ENCODE measurements around the gene KCNN1.
"Not testable (repeated sequence)": the region's sequence is repeated elsewhere in the genome, so short reads cannot be mapped to it uniquely, and the experiment has no call there.

The KCNN1 gene

DNA sequence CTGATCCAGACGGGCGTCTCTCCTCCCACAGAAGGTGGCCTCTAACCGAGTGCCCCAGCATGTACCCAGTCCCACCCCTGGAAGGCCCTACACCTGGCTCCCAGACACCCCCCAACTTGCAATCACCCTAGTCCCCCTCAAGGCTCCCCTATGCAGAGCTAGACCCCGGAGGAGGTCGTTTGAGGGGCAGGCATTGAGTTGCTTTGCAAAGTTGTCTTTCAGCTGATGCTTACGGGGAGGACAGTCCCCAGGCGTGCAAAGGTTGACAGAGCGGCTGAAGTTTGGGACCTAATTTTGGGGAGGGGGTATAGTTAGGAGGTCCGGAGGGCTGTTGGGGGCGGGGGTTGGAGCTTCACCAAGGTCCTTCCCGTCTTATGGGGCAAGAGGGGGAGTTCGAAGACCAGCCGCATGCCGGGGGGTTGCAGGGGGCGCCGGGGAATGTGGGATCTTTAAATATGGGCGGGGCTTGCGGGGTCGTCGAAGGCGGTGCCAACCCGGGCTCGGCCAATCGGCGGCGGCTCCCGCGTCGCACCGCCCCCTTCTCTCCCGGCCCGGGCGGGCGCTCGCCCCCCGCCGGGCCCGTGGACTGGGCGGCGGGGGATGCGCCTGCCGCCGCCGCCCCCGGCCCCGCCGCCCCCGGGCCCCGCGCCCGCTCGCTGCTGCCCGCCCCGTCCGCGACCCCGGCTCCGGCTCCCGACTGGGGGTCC lies at the start of gene KCNN1:
TSS of gene KCNN1 (plus strand) at position 558 of the 707 bp plus-strand sequence. CDS start 6,782 bp downstream, outside the sequence.
- DNase-seq = peak; percentile 47

DNA sequence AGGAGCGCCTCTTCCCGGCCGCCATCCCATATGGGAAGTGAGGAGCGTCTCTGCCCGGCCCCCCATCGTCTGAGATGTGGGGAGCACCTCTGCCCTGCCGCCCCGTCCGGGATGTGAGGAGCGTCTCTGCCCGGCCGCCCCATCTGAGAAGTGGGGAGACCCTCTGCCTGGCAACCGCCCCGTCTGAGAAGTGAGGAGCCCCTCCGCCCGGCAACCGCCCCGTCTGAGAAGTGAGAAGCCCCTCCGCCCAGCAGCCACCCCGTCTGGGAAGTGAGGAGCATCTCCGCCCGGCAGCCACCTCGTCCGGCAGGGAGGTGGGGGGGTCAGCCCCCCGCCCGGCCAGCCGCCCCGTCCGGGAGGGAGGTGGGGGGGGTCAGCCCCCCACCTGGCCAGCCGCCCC lies 48.8 kb upstream of the KCNN1 start:
- not testable (repeated sequence) for DNase-seq

DNA sequence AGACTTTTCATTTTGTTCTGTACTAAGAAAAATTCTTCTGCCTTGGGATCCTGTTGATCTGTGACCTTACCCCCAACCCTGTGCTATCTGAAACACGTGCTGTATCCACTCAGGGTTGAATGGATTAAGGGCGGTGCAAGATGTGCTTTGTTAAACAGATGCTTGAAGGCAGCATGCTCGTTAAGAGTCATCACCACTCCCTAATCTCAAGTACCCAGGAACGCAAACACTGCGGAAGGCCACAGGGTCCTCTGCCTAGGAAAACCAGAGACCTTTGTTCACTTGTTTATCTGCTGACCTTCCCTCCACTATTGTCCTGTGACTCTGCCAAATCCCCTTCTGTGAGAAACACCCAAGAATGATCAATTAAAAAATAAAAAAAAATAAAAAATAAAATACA lies 47.8 kb upstream of the KCNN1 start:
- not testable (repeated sequence) for DNase-seq

DNA sequence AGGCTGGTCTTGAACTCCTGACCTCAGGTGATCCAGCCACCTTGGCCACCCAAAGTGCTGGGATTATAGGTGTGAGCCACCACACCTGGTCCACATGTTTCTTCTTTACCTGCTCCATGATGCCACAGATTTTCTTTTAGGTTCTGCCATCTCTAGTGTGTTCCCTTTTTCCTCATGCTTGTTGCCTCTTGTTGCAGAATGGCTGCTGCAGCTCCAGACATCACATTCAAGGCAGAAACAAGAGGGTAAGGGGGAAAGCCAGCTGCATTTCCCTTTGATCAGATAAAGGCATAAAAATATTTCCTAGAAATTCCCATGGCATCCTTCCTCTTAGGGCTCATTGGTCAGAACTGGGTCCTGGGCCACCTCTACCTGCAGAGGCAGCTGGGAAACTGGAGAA lies 46.4 kb upstream of the KCNN1 start:
- DNase-seq = no peak

DNA sequence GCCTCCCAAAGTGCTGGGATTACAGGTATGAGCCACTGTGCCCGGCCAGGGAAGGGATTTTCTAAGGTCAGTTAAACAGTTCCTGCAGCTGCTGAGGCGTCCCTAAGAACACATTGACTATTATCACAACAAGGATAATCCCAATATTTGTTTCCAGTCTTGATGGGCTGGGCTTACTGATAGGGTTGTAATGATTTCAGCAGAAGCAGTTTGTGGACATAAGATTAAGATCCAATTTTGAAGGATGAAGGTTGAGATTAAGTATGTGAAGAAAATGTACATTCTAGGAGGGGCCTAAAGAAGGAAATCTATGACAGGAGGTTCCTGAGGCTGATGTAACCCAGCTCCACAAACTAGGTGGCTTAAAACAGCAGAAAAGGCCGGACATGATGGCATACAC lies 44.8 kb upstream of the KCNN1 start:
- no peak for DNase-seq

DNA sequence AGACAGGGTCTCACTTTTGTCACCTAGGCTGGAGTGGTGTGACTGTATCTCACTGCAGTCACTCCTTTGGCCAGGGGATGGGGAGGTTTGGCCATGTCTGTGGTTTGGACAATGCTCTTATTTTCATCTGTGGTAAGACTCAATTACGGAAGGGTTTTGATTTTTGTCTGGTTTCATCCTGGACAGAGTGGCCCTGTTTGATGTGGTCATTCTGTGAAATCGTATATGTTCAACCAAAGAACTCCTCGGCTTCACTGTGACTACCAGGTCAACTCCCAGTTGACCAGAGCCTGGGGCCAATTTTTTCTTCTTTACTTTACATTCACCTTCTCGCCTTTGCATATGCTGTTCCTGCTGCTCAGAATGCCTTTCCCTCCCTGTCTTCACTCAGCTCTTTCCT lies 40.9 kb upstream of the KCNN1 start:
- no peak for DNase-seq

DNA sequence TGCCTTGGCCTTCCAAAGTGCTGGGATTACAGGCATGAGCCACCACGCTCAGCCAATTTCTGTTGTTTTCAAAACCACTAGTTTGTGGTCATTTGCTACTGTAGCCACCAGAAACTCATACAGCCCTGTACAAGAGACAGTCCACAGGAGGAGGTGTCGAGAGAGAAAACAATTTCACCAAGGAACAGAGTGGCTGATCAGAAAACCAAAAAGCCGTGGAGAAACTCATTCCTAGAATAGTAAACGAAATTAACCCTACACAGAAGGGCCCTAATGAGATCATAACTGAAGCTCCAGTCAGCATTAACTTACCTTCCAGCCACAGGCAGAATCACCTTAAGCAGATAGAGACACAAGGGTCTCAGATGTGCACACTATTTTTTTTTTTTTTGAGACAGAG lies 37.9 kb upstream of the KCNN1 start:
- DNase-seq = no peak

DNA sequence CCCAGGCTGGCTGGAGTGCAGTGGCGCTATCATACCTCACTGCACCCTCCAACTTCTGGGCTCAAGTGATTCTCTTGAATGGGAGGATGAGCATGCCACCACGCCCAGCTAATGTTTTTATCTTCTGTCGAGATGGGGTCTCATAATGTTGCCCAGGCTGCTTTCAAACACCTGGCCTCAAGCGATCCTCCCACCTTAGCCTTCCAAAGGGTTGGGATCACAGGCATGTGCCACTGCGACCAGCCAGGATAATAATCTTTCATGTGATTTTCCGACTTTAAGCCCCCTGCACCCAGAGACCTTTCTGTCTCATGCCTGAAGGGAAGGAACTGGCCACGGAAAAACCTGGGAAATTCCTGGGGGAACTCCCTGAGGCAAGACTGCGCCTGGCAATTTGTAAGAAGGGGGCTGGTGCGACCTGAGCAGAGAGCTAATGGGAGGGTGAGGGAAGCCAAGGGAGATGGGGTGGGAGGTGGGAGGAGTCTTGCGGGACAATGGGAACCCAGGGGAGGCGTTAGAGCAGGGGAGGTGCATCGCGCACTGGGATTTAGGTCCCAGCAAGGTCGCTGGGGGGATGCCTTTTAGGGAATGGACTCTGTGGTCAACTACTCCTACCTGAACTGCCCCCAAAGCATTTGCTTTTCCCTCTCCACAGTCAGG lies 35.2 kb upstream of the KCNN1 start:
- peak; percentile 24 for DNase-seq

DNA sequence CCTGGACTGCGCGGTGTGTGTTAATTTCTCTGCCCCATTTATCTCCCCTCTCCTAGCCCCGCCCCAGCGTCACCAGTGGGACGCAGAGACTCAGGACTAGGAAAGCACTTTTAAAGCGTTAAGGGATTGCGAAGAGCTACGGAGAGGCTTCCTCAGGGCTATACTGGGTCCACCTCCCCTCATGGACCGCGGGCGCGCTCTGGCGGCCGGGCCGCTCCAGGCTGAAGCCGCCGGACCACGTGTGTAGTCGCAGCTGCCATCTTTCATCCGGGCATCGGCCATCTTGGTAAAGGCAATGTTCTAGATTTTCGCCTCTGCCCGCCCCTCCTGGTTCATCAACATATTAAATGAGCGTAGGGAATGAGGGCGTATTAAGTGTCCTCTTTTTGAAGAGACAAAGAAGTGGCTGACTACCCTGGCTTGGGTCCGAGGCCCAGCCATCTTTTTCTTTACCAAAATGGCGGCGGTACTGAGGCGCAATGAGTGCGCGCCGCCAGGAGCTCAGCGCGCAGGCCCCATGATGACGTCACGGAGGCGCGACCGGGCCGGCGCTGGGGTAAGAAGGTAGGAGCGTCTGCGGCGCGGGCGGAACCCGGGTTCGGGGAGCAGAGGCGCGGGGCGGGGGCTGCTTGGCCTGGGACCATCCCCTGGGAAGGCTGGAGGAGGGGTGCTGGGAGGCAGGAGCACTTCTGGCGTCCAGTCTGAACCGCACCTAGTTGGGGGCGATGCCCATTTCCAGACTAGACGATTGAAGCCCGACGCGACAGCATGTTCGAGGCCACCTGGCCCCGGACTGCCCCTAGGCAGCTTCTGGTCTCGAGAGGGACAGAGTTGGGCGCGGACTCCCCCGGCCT lies 34.2 kb upstream of the KCNN1 start, which contains the start of gene CCDC124:
TSS of gene CCDC124 (plus strand) at position 531 of the 854 bp plus-strand sequence. CDS start 3,406 bp downstream, outside the sequence.
- peak; percentile 92 for DNase-seq

DNA sequence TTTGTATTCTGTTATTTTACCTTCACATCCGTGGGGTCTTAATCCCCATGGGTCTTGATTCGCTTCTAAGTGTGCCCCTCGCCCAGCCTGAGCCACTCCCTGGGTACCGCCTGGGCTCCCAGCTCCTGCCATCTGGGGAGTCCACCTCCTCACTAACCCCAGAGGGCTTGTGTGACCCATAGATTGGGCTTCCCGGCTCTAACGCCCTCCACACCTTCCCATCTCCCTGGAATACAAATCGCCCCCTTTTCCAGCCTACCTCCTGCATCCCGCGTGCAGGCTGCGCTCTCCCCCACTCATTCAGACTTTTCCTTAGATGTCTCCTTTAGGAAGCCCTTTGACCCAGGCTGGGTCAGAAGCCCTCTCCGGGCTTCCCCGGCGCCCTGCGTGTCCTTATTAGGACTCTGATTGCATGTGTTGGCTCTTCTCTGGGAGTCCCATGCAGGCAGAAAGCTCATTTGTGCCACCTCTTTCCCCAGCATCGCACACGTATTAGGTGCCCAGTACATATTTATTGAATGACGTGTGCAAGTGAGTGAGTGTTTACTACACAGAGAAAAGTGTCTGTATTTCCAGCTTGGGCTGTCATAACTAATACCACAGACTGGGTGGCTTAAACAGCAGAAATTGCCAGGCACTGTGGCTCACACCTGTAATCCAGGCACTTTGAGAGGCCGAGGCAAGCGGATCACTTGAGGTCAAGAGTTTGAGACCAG lies 33.3 kb upstream of the KCNN1 start:
- DNase-seq = no peak

DNA sequence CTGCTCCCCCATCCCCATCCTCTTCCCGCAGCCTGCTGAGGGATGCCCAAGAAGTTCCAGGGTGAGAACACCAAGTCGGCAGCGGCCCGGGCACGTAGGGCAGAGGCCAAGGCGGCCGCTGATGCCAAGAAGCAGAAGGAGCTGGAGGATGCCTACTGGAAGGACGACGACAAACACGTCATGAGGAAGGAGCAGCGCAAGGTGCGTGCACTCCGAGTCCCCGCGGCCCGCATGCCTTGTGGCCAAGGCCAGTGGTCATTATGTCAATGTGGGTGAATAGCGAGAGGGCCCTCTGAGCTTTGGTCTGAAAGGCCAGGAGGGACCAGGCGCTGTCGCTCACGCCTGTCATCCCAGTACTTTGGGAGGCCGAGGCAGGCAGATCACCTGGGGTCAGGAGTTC lies 30.5 kb upstream of the KCNN1 start:
- no peak for DNase-seq

DNA sequence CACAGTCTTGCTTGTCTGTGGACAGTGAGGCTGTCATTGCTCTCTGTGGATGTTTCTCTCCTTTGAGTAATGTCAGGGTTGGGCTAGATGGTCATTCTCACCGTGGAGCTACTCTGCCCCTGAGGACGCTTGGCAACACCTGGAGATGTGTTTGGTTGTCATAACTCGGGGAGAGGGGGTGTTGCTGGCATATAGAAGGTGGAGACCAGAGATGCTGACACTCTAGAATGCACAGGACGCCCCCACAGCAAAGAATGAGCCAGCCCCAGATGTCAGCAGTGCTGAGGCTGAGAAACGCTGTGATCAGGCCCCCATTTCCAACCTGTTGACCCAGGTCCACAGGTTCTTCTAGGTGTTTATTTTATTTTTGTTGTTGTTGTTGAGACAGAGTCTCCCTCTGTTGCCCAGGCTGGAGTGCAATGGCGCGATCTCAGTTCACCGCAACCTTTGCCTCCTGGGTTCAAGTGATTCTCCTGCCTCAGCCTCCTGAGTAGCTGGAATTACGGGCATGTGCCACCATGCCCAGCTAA lies 29.5 kb upstream of the KCNN1 start:
- DNase-seq = no peak

DNA sequence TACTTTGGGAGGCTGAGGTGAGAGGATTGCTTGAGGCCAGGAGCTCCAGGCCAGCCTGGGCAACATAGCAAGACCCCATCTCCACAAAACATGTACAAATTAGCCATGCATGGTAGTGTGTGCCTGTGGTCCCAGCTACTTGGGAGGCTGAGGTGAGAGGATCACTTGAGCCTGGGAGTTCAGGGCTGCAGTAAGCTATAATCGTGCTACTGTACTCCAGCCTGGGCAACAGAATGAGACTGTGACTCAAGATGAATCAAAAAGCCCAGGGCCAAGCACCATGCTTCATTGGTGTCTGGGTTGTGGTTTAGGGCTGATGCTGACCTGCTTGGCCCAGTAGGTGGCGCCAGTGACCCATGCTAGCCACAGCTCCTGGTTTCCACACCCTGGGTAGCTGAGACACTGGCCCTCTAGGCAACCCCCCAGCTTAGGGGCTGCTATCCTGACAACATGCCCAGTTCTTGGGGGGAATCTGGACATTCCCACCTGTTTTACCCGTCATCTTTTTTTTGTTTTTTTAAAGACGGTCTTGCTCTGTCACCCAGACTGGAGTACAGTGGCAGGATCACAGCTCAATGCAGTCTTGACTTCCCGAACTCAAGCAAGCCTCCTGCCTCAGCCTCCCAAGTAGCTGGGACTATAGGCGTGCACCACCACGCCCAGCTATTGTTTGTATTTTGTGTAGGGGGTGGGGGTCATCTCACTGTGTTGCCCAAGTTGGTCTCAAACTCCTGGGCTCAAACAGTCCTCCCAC lies 28.6 kb upstream of the KCNN1 start:
- peak; percentile 80 for DNase-seq

DNA sequence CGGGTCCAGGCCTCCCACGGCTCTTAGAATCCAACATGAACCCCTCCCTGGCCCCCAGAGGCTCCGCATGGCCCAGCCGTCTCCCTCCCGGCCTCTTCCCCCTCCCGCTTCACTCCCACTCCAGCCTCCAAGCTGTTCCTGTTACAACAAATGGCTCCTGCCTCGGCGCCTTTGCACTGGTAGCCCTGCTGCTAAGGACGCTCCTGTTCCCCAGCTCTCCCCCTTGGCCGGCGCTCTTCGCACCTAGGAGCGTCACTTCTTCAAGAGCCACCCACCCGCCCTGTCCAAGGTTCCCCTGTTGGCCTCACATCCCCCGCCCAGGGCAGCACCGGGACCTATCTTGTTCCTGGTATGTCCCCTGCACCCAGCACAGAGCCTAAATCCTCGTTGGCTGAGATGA lies 24.7 kb upstream of the KCNN1 start:
- no peak for DNase-seq

DNA sequence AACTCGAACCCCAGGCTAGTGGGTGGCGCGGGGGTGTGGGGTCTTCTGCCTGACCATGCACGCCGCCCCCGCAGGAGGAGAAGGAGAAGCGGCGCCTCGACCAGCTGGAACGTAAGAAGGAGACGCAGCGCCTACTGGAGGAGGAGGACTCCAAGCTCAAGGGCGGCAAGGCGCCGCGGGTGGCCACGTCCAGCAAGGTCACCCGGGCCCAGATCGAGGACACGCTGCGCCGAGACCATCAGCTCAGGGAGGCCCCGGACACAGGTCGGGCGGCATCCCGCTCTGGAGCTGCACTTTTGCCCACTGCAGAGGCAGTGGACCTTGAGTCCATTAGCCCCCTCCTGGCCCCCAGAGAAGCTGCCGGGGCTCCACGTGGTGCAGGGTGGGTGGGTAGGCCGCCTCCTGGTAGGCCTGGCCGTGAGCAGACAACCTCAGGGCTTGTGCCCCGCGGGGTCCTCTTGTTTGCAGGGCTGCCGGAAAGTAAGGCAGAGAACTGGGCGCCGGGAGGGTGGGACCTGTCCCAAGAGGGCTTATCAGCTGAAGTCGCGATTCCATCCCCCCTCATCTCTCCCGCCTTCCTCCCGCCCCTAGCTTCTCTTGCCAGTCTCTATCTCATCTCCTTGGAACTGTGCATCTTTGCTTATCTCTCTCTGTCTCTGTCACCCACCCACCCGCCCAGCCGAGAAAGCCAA lies 24.2 kb upstream of the KCNN1 start:
- no peak for DNase-seq

DNA sequence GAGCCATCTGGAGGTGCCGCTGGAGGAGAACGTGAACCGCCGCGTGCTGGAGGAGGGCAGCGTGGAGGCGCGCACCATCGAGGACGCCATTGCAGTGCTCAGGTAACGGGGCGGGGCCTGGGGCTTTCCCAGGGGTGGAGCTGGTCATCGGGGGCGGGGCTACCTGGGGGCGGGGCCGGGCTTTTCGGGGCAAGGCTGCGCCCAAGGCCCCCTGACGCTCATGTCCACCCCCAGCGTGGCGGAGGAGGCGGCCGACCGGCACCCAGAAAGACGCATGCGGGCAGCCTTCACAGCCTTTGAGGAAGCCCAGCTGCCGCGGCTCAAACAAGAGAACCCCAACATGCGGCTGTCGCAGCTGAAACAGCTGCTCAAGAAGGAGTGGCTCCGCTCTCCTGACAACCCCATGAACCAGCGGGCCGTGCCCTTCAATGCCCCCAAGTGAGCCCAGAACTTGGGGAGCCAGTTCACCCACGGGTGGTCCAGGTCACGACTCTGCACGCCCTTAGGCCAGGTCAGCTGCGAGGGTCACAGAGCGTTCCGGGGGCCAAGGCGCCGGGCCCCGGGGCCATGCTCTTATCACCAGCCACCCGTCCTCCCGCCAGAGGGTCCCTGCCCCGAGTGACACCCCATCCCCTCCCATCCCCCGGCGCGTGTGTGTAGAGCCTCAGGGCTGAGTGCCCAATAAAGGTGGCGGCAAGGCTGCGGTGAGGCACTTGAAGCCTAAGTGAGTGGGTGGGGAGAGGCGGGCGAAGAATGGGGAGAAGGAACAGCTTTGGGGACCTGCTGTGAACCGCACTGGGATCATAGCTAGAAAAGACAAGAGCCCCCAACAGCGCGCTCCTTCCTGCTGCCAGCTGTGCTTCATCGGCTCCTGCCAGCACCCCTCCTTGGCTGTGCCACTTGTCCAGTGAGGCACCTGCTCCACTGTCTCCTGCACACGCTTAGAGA lies 23.4 kb upstream of the KCNN1 start:
- DNase-seq = peak; percentile 26

DNA sequence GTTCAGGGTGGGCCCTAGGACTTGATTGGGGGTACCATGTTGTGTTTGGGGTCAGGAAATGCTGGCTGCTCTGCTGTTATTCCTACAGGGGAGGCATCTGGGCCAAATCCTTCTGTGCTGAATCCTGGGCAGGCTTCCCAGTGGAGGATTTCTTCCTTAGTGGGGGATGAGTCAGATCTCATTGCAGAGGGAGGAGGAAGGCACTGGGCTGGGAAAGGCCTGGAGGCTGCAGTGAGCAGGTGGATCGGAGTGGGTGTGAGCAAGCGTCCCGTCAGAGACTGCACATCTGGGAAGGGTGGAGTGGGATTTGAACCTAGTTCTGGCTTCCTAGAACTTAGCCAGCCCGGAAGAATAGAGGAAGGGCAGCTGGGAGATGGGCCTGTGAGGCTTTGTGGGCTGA lies 22.6 kb upstream of the KCNN1 start:
- DNase-seq = no peak

DNA sequence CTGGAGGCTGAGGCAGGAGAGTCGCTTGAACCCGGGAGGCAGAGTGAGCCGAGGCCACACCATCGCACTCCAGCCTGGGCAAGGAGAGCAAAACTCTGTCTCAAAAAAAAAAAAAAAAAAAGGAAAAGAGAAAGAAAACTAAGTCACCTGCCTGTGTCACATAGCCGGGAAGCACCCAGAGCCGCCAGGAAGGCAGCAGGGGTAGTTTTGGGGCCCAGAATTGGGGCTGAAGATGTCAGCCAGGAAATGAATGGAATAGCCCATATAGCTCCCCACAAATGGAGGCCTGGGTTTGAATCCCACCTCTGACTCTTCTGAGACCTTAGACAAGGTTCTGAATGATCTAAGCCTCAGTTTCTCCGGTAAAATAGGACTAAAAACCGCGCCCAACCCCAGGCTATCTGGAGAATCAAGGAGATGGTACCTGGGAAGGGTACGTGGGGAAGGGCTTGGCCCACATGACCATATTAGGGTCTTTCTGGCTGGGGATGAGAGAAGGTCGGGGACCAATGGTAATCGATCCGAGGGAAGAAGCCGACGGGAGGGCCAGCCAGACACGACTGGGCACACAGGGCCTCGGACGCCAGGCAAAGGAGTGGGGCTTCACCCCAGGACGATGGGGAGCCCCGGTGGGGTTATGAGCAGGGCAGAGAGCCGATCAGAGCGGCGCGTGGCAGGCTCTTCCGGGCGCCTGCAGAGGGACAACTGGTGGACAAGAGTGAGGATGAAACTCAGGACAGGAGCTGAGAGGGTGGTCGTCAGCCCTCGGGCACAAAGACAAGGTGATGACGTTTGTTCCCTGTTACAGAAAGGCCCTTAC lies 19.7 kb upstream of the KCNN1 start:
- DNase-seq = no peak

Measured in right hindlimb (tissue), 1 donor.